Spleen (tissue), 7 donors: ENCODE results near the gene ZRANB1.

ENCODE experiments used
- POLR2A ChIP-seq, 3 donors: fragments of 450-650 bp; IDR thresholded peaks; one replicate each; pipeline ENCODE4 v1.5.1; 2017; ENCODE audit warnings: antibody characterized with exemption in 3 of 3, mild to moderate bottlenecking in 1 of 3
- POLR2AphosphoS5 ChIP-seq, 3 donors: sonication (generic); formaldehyde crosslinking; IDR thresholded peaks; one replicate each; pipeline ENCODE4 v1.5.1; 2017; ENCODE audit warnings: antibody characterized with exemption in 3 of 3
- TF ChIP-seq, protein P1 (sequence below), 11 experiments: fragments of 200-600 bp in 7 of 11; fragments of 450-650 bp in 4 of 11; sonication (generic) in 4 of 11; IDR thresholded peaks in 8 of 11; conservative IDR thresholded peaks in 3 of 11; 1 replicate in 7 of 11; 2 replicates in 4 of 11; pipeline versions ENCODE4 v1.4.0 to v1.8.0; 2016 to 2021; ENCODE audit warnings: antibody characterized with exemption in 11 of 11, inconsistent platforms in 4 of 11, mild to moderate bottlenecking in 1 of 11
- donor health status: DM: no; HTN: no; CAD: no; lungs with moderate emphysema.
- donor health status: DM: no; HTN: no; CAD: no.
- donor health status: DM: no; HTN: no; CAD: no.

DNA sequence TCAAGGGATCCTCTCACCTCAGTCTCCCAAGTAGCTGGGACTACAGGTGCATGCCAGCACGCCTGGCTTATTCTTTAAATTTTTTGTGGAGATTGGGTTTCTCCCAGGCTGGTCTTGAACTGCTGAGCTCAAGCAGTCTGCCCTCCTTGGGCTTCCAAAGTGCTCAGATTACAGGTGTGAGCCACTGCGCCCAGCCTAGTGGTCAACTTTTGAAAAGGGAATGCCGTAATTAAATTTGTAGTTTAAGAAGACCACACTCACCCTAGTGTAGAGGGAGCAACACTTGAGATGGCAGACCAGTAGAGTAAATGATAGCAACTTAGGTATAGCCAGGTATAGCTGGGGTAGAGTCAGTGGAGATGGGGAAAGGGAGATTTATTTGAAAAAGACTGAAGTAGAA lies 17.6 kb downstream of the ZRANB1 start:
- TF ChIP-seq POLR2AphosphoS5 (IDR thresholded peaks at IDR 0.05) (no peak), POLR2A (IDR thresholded peaks at IDR 0.05) (no peak)
- TF ChIP-seq, protein P1, sequence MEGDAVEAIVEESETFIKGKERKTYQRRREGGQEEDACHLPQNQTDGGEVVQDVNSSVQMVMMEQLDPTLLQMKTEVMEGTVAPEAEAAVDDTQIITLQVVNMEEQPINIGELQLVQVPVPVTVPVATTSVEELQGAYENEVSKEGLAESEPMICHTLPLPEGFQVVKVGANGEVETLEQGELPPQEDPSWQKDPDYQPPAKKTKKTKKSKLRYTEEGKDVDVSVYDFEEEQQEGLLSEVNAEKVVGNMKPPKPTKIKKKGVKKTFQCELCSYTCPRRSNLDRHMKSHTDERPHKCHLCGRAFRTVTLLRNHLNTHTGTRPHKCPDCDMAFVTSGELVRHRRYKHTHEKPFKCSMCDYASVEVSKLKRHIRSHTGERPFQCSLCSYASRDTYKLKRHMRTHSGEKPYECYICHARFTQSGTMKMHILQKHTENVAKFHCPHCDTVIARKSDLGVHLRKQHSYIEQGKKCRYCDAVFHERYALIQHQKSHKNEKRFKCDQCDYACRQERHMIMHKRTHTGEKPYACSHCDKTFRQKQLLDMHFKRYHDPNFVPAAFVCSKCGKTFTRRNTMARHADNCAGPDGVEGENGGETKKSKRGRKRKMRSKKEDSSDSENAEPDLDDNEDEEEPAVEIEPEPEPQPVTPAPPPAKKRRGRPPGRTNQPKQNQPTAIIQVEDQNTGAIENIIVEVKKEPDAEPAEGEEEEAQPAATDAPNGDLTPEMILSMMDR (IDR thresholded peaks at IDR 0.05 in 8 of 11, conservative IDR thresholded peaks at IDR 0.05 in 3 of 11): no peak
